A673 (cell line): Measurements from ENCODE around the gene IQCM. TPM values are rescaled to one million over a fixed set of nuclear protein-coding genes. Genes with fewer than 3 reads are reported as not detected.

Source experiments
- BruUV-seq: library from RNA; stranded (reverse); fragments of 400-500 nt; replicated peaks from 2 replicates; lab custom pipeline; 2021; lab: Mats Ljungman, UMichigan
- CTCF ChIA-PET: fragments of 300-600 bp; sonication (Branson Sonifier 250); formaldehyde crosslinking; loops from one replicate; lab custom pipeline; 2022; ENCODE audit warnings: antibody characterized with exemption; lab: Charles Lee
- POLR2A ChIA-PET: fragments of 300-600 bp; sonication (Branson Sonifier 250); formaldehyde crosslinking; loops from one replicate; lab custom pipeline; 2022; ENCODE audit warnings: antibody characterized with exemption; ENCODE audit not compliant: low non-redundant PET; lab: Charles Lee
- DNase-seq: peaks from one replicate; pipeline ENCODE4 v3.0.0-alpha.2; 2015; ENCODE audit warnings: low spot score
- H3K27ac ChIP-seq: fragments of 200-600 bp; sonication (generic); 2 replicates; pipeline ENCODE4 v1.5.1; 2016; ENCODE audit warnings: mixed run types, low read depth, mild to moderate bottlenecking, mixed read lengths, antibody characterized with exemption, low read length; ENCODE audit not compliant: poor library complexity, severe bottlenecking
- H3K27me3 ChIP-seq: fragments of 200-600 bp; sonication (generic); replicated peaks from 2 replicates; pipeline ENCODE4 v1.6.1; 2017; ENCODE audit warnings: mixed run types, low read depth, mild to moderate bottlenecking, mixed read lengths, antibody characterized with exemption, low read length; ENCODE audit not compliant: insufficient read depth, poor library complexity
- H3K36me3 ChIP-seq: fragments of 200-600 bp; sonication (generic); 2 replicates; pipeline ENCODE4 v1.6.1; 2016; ENCODE audit warnings: mixed run types, mild to moderate bottlenecking, mixed read lengths, antibody characterized with exemption, low read length; ENCODE audit not compliant: insufficient read depth, poor library complexity, severe bottlenecking
- H3K4me1 ChIP-seq: fragments of 200-600 bp; sonication (generic); 2 replicates; pipeline ENCODE4 v1.6.1; 2017; ENCODE audit warnings: mixed run types, mild to moderate bottlenecking, mixed read lengths, antibody characterized with exemption, low read length; ENCODE audit not compliant: insufficient read depth, poor library complexity, severe bottlenecking
- H3K4me3 ChIP-seq: fragments of 200-600 bp; sonication (generic); 2 replicates; pipeline ENCODE4 v1.5.1; 2016; ENCODE audit warnings: low read depth, mixed run types, mild to moderate bottlenecking, mixed read lengths, low read length; ENCODE audit not compliant: poor library complexity, severe bottlenecking
- H3K9me3 ChIP-seq: fragments of 200-600 bp; sonication (generic); 2 replicates; pipeline ENCODE4 v1.6.1; 2016; ENCODE audit warnings: mixed run types, low read depth, mild to moderate bottlenecking, mixed read lengths, antibody characterized with exemption, low read length; ENCODE audit not compliant: poor library complexity, severe bottlenecking
- EZH2 ChIP-seq: fragments of 200-600 bp; sonication (generic); IDR thresholded peaks from 2 replicates; pipeline ENCODE4 v1.6.1; 2017; ENCODE audit warnings: borderline replicate concordance, low read depth, mild to moderate bottlenecking, mixed read lengths, antibody characterized with exemption, low read length; ENCODE audit not compliant: poor library complexity, severe bottlenecking
- intact Hi-C: fragments of 100-400 bp; cut with micrococcal nuclease; formaldehyde crosslinking; loops from one replicate; pipeline ENCODE4 v1.10.0; 2022; ENCODE audit not compliant: unreplicated experiment
- total RNA-seq: library from RNA; stranded (reverse); gene quantifications from 2 replicates; pipeline ENCODE4 v1.2.3, GENCODE V29; 2021
- TF ChIP-seq, protein P1 (sequence below): fragments of 300-800, 200-600 bp; sonication (generic); conservative IDR thresholded peaks from 2 replicates; pipeline ENCODE4 v1.5.1; 2017; ENCODE audit warnings: low read depth, mild to moderate bottlenecking, antibody characterized with exemption, low read length, moderate library complexity, mixed read lengths

IQCM gene
- total RNA-seq, 1 experiment from 2014 or later, result not detected

DNA sequence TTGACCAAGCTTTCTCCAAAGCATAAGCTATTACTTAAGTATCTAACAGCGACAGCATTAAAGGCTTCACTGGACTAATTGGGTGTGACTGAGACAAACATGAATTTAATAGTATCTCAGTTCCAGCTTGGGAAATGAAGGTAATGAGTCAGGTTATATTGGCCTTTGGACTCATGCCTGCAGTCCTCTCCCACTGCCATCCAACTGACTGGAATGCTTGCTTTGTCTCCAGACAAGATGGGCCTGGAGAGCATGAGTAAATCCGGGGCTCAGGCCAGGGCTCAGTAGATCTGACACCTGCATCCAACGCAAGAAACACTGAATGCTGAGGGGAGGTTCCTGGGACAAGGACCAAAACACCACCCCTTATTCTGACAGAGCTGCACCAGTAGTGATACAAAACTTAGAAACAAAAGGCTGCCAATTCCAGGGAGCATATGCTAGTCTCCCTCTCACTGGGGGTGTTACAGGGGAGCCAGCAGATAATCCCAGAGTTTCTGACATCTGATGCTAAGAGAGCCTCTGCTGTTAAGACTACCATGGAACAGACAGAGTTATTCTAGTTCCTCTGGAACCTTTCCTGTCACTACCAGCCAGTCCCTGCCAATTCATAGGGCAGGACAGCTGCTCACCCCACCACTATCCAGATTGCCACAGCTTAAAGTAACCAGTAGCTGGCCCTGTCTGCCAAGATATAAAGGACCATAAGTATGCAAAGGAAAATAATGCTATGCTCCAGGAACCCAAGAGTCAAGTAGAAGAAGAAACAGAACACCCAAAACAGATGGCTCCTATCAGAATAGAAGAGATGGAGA lies 293.8 kb downstream of the IQCM start:
- TF ChIP-seq, protein P1, sequence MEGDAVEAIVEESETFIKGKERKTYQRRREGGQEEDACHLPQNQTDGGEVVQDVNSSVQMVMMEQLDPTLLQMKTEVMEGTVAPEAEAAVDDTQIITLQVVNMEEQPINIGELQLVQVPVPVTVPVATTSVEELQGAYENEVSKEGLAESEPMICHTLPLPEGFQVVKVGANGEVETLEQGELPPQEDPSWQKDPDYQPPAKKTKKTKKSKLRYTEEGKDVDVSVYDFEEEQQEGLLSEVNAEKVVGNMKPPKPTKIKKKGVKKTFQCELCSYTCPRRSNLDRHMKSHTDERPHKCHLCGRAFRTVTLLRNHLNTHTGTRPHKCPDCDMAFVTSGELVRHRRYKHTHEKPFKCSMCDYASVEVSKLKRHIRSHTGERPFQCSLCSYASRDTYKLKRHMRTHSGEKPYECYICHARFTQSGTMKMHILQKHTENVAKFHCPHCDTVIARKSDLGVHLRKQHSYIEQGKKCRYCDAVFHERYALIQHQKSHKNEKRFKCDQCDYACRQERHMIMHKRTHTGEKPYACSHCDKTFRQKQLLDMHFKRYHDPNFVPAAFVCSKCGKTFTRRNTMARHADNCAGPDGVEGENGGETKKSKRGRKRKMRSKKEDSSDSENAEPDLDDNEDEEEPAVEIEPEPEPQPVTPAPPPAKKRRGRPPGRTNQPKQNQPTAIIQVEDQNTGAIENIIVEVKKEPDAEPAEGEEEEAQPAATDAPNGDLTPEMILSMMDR, result no peak
- no peak for TF ChIP-seq EZH2
- peaks cover 15% of the 10 kb centered on the region for H3K9me3 ChIP-seq
- H3K27ac ChIP-seq, result no peak overlapping the region
- BruUV-seq, result no TSS peak
- H3K36me3 ChIP-seq, result no peaks in the 10 kb centered on the region
- ChIA-PET POLR2A (no interaction called here), CTCF (no interaction called here)
- no peak for DNase-seq
- H3K4me3 ChIP-seq, result no peak overlapping the region
- no peaks in the 10 kb centered on the region for H3K27me3 ChIP-seq
- intact Hi-C loops, result no loop called here
- no peaks in the 10 kb centered on the region for H3K4me1 ChIP-seq

DNA sequence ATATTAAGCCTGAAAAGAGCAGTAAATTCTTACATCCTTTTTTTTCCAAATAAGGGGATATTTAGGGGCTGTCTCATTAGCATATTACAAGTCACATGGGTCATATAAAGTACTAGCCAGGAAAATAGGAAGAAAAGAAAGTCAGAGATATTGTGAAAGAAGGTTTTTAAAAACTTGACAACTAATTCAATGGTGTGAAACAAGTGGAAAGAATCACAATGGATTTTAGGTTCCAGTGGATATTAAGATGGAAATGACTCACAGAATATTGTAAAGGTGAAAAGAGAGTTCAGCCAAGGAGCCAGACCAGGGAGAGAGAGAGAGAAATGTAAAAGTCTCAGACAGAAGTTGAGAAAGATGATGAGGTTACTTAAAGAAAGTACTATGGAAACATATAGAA lies 297.2 kb downstream of the IQCM start:
- Histone ChIP-seq H3K4me3 (no peak overlapping the region), H3K27me3 (no peaks in the 10 kb centered on the region), H3K36me3 (no peaks in the 10 kb centered on the region), H3K4me1 (no peaks in the 10 kb centered on the region), H3K9me3 (peaks cover 2% of the 10 kb centered on the region), H3K27ac (no peak overlapping the region)
- no peak for DNase-seq
- CTCF ChIA-PET, result no interaction called here
- no TSS peak for BruUV-seq
- POLR2A ChIA-PET, result no interaction called here
- intact Hi-C loops, result no loop called here
- TF ChIP-seq, protein P1, result no peak
- TF ChIP-seq EZH2, result no peak

DNA sequence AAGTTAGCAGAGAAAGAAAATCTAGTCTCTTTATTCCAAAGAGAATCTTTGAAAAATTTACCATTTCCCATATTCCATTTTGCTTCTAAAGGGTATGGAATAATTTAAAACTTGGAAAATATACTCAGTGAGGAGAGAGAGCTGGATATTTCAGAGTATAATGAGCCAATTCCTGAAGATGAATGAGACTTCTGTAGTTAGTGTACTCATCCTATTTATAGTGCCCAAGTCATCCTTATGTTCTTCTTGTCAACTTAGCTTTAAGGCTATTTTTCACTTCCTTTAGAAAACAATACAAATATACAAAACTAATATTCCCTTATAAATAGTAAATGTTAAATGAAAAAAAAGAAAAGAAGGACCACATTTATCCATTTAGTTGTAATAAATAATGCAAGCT lies 302.6 kb downstream of the IQCM start:
- H3K36me3 ChIP-seq, result no peaks in the 10 kb centered on the region
- ChIA-PET POLR2A (no interaction called here), CTCF (no interaction called here)
- BruUV-seq, result no TSS peak
- DNase-seq, result no peak
- no peaks in the 10 kb centered on the region for H3K9me3 ChIP-seq
- H3K4me1 ChIP-seq, result no peaks in the 10 kb centered on the region
- intact Hi-C loops, result no loop called here
- H3K27ac ChIP-seq, result no peak overlapping the region
- H3K4me3 ChIP-seq, result no peak overlapping the region
- TF ChIP-seq EZH2, result no peak
- TF ChIP-seq, protein P1, result no peak
- H3K27me3 ChIP-seq, result no peaks in the 10 kb centered on the region
